Naive thymus-derived CD8-positive, alpha-beta T cell (primary cell): Measurements from ENCODE around the gene INHBE. TPM values are rescaled to one million over a fixed set of nuclear protein-coding genes. Genes with fewer than 3 reads are reported as not detected.

Experiments used
- ATAC-seq, 2 donors: fragments of 150-1000 bp; cut with Tn5 transposase in 1 of 2; sonication (Bioruptor Pico), chemical (Tn5 transposase) in 1 of 2; 1 replicate in 1 of 2; 2 replicates in 1 of 2; pipeline ENCODE4 v1.10.0; 2021; ENCODE audit warnings: mild to moderate bottlenecking in 2 of 2, moderate library complexity in 2 of 2
- POLR2A ChIA-PET: fragments of 350-600 bp; sonication (Branson Sonifier 250); formaldehyde crosslinking; loops from one replicate; lab custom pipeline; 2021; ENCODE audit warnings: antibody characterized with exemption; lab: Charles Lee
- DNase-seq, 10 donors: peaks; one replicate each; pipeline versions ENCODE4 v3.0.0 to v3.0.0-alpha.2; 2020 to 2022
- H3K27ac Mint-ChIP-seq, 10 donors: one replicate each; pipeline ENCODE4 v1.8.0; 2020 to 2022; ENCODE audit warnings: mild to moderate bottlenecking in 10 of 10, mixed read lengths in 10 of 10, moderate library complexity in 4 of 10, inconsistent platforms in 1 of 10
- H3K27me3 Mint-ChIP-seq, 5 donors: one replicate each; pipeline ENCODE4 v1.8.0; 2021 to 2022; ENCODE audit warnings: mixed read lengths in 5 of 5
- H3K36me3 Mint-ChIP-seq, 3 donors: one replicate each; pipeline ENCODE4 v1.8.0; 2020 to 2022; ENCODE audit warnings: mixed read lengths in 3 of 3, mild to moderate bottlenecking in 2 of 3, inconsistent platforms in 1 of 3
- H3K4me1 Mint-ChIP-seq, 4 donors: one replicate each; pipeline ENCODE4 v1.8.0; 2021 to 2022; ENCODE audit warnings: mixed read lengths in 4 of 4
- H3K4me3 Mint-ChIP-seq, 10 donors: one replicate each; pipeline ENCODE4 v1.8.0; 2020 to 2022; ENCODE audit warnings: mild to moderate bottlenecking in 10 of 10, mixed read lengths in 10 of 10, moderate library complexity in 6 of 10, inconsistent platforms in 1 of 10
- H3K9me3 Mint-ChIP-seq, 9 donors: one replicate each; pipeline ENCODE4 v1.8.0; 2020 to 2022; ENCODE audit warnings: mixed read lengths in 9 of 9, mild to moderate bottlenecking in 3 of 9, inconsistent platforms in 1 of 9, moderate library complexity in 1 of 9
- polyA plus RNA-seq, 3 donors: library from polyadenylated mRNA; unstranded; fragments of 300-500 nt; fragmentation: Illumina TruSeq; gene quantifications; one replicate each; pipeline ENCODE4 v1.2.3, GENCODE V29; 2021
- total RNA-seq, 8 experiments: library from RNA in 2 of 8; stranded (reverse) in 2 of 8; gene quantifications; one replicate each; pipeline ENCODE4 v1.2.3 and lab custom pipeline; 2021 to 2026

The INHBE gene
- total and polyA plus RNA-seq, 5 experiments from 2014 or later: 0.16 TPM; not detected in 4

DNA sequence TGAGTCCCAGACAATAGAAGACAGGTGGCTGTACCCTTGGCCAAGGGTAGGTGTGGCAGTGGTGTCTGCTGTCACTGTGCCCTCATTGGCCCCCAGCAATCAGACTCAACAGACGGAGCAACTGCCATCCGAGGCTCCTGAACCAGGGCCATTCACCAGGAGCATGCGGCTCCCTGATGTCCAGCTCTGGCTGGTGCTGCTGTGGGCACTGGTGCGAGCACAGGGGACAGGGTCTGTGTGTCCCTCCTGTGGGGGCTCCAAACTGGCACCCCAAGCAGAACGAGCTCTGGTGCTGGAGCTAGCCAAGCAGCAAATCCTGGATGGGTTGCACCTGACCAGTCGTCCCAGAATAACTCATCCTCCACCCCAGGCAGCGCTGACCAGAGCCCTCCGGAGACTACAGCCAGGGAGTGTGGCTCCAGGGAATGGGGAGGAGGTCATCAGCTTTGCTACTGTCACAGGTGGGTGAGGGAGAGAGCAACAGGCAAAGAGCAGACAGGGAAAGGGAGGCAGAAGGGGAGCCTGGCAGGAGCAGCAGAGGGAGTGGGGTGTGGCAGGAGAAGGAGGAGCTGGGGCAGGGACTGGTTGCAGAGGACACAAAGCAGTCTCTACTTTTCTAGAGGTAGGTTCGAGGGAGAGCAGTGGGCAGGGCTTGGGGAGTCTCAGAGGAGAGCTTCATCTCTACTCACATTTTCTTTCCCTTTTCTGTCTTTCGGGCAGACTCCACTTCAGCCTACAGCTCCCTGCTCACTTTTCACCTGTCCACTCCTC, 452 bp downstream of the INHBE start:
- Mint-ChIP-seq H3K9me3 (no peaks in the 10 kb centered on the region), H3K4me1 (peaks cover 22 to 35% (median 27%) of the 10 kb centered on the region in 4 donors), H3K36me3 (no peaks in the 10 kb centered on the region), H3K4me3 (peak overlapping the region; percentile 52 to 85 (median 72)), H3K27me3 (peaks cover 0 to 3% (median 0%) of the 10 kb centered on the region in 5 donors), H3K27ac (peak overlapping the region in 4 of 10 donors; percentile 31 to 89 (median 61))
- ATAC-seq (no peak), DNase-seq (no peak)
- POLR2A ChIA-PET: interaction anchor here (0.6 to 2.0 kb wide), 4 partner anchors 24 to 1349 kb away, joined by 3 to 14 read pairs (median 5); partner anchors contain the start of gene ARHGAP9

DNA sequence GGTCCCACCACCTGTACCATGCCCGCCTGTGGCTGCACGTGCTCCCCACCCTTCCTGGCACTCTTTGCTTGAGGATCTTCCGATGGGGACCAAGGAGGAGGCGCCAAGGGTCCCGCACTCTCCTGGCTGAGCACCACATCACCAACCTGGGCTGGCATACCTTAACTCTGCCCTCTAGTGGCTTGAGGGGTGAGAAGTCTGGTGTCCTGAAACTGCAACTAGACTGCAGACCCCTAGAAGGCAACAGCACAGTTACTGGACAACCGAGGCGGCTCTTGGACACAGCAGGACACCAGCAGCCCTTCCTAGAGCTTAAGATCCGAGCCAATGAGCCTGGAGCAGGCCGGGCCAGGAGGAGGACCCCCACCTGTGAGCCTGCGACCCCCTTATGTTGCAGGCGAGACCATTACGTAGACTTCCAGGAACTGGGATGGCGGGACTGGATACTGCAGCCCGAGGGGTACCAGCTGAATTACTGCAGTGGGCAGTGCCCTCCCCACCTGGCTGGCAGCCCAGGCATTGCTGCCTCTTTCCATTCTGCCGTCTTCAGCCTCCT, 1.1 kb downstream of the INHBE start:
- Mint-ChIP-seq H3K4me1 (peaks cover 25 to 41% (median 30%) of the 10 kb centered on the region in 4 donors), H3K9me3 (no peaks in the 10 kb centered on the region), H3K27ac (peak overlapping the region in 5 of 10 donors; percentile 5 to 89 (median 31)), H3K4me3 (peak overlapping the region; percentile 52 to 85 (median 72)), H3K36me3 (no peaks in the 10 kb centered on the region), H3K27me3 (peaks cover 0 to 3% (median 0%) of the 10 kb centered on the region in 5 donors)
- ATAC-seq (peak; percentile 15 to 25), DNase-seq (peak in 7 of 10 donors; percentile 33 to 73 (median 55))
- POLR2A ChIA-PET: interaction anchor here (0.6 to 2.0 kb wide), 4 partner anchors 20 to 26 kb away, joined by 3 to 14 read pairs (median 5); partner anchors contain the start of gene ARHGAP9

GRCh38 chr12:57456737-57457490, 1.8 kb downstream of the INHBE start:
- peak overlapping the region in 5 of 10 donors; percentile 33 to 92 (median 67) for H3K27ac Mint-ChIP-seq
- H3K9me3 Mint-ChIP-seq: no peaks in the 10 kb centered on the region
- ATAC-seq: no peak
- H3K27me3 Mint-ChIP-seq: peaks cover 0 to 3% (median 0%) of the 10 kb centered on the region in 5 donors
- no peak for DNase-seq
- H3K4me1 Mint-ChIP-seq: peaks cover 27 to 48% (median 35%) of the 10 kb centered on the region in 4 donors
- no peak overlapping the region for H3K4me3 Mint-ChIP-seq
- H3K36me3 Mint-ChIP-seq: no peaks in the 10 kb centered on the region
- POLR2A ChIA-PET: interaction anchor here (0.6 to 7.5 kb wide), 3 partner anchors 20 to 24 kb away, joined by 3 to 133 read pairs (median 14); partner anchors contain the start of gene ARHGAP9

DNA sequence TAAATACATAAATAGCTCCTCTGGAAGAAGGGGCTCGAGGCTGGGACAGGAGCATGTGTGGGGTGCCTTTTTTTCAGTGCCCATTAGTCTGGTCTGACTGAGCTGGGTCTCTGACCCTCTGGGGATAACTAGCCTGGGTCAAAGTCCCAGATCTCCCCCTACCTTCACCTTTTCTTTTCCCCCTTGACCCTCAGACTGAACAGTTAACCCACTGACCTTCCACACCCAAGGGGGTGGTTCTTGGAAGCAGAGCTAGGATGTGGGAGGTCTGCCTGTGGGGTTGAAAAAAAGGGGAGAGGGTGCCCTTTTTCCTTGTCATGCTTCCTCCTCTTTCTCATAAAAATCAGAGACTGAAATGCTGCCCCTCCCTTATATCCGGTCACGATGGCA, 3.6 kb downstream of the INHBE start:
- H3K36me3 Mint-ChIP-seq: no peaks in the 10 kb centered on the region
- POLR2A ChIA-PET: interaction anchor here (0.5 to 7.5 kb wide), 18 partner anchors 11 to 906 kb away, joined by 3 to 133 read pairs (median 4); partner anchors contain the start of genes ARHGAP9, ARHGEF25, B4GALNT1 and DDIT3
- DNase-seq: no peak
- H3K9me3 Mint-ChIP-seq: no peaks in the 10 kb centered on the region
- peaks cover 32 to 64% (median 44%) of the 10 kb centered on the region in 4 donors for H3K4me1 Mint-ChIP-seq
- ATAC-seq: no peak
- H3K27ac Mint-ChIP-seq: peak overlapping the region; percentile 92 to 99 (median 97)
- peak overlapping the region; percentile 80 to 99 (median 96) for H3K4me3 Mint-ChIP-seq
- peaks cover 0 to 3% (median 0%) of the 10 kb centered on the region in 5 donors for H3K27me3 Mint-ChIP-seq

- DNase-seq (peak; percentile 82 to 98 (median 96)), ATAC-seq (peak; percentile 71 to 88)
- Mint-ChIP-seq H3K4me3 (peak overlapping the region; percentile 80 to 99 (median 96)), H3K9me3 (no peaks in the 10 kb centered on the region), H3K36me3 (no peaks in the 10 kb centered on the region), H3K27me3 (peaks cover 0 to 3% (median 0%) of the 10 kb centered on the region in 5 donors), H3K27ac (peak overlapping the region; percentile 92 to 99 (median 97)), H3K4me1 (peaks cover 32 to 64% (median 44%) of the 10 kb centered on the region in 4 donors)
- POLR2A ChIA-PET: interaction anchor here (0.6 to 7.5 kb wide), 16 partner anchors 11 to 347 kb away, joined by 3 to 133 read pairs (median 4); partner anchors contain the start of genes ARHGAP9, ARHGEF25, B4GALNT1 and DDIT3
Observed at GRCh38 chr12:57459055-57459749, 4.1 kb downstream of the INHBE start.

DNA sequence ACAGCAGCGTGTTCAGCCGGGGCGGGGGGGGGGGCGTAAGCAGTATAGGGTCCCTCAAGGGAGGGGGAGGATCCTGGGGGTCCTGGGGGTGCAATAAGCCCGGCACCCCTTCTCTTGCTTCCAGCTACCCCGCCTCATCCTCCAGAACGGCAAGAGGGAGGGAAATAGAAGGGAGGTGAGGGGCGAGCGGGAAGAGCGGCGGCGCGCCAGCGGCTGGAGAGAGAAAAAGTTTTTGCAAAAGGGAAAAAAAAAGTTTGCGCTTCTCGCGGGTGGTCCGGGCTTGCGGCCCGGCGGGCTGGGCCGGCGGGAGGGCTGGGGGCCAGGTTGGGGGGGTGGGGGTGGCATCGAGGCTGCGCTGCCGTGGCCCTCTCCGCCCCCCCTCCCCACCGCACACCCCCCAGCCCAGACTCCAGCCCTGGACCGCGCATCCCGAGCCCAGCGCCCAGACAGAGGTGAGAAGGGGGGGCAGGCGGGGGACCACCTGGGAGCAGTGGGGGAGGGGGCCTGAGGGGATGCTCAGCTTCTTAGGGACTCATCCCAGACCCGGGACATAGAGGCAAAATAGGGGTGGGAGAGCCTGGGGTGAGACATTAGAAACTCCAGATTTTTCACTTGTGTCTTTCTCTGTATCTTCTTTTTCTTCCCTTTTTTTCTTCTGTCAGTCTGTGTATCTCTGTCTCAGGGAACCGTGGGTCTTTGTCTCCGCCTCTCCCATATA, 4.8 kb downstream of the INHBE start, which contains the start of gene GLI1:
GLI1 (plus strand) TSS at position 36 of the 718 bp plus-strand sequence. CDS start 3,907 bp downstream, outside the sequence.
- Mint-ChIP-seq H3K4me1 (peaks cover 32 to 64% (median 46%) of the 10 kb centered on the region in 4 donors), H3K27ac (peak within 1 kb of the TSS; percentile 92 to 99 (median 97)), H3K9me3 (no peaks in the 10 kb centered on the region), H3K36me3 (no peaks in the 10 kb centered on the region), H3K4me3 (peak within 1 kb of the TSS; percentile 80 to 99 (median 96)), H3K27me3 (peaks cover 0 to 3% (median 0%) of the 10 kb centered on the region in 5 donors)
- POLR2A ChIA-PET: interaction anchor here (0.6 to 7.5 kb wide), 9 partner anchors 10 to 349 kb away, joined by 3 to 133 read pairs (median 10); partner anchors contain the start of genes ARHGAP9, DDIT3 and STAT6
- DNase-seq: no peak
- no peak for ATAC-seq

GRCh38 chr12:57460468-57460784, 5.3 kb downstream of the INHBE start:
- H3K36me3 Mint-ChIP-seq: no peaks in the 10 kb centered on the region
- DNase-seq (peak in 5 of 10 donors; percentile 31 to 71 (median 40)), ATAC-seq (no peak)
- H3K27me3 Mint-ChIP-seq: peaks cover 0 to 3% (median 0%) of the 10 kb centered on the region in 5 donors
- H3K4me1 Mint-ChIP-seq: peaks cover 32 to 63% (median 46%) of the 10 kb centered on the region in 4 donors
- H3K4me3 Mint-ChIP-seq: peak overlapping the region; percentile 79 to 94 (median 89)
- no peaks in the 10 kb centered on the region for H3K9me3 Mint-ChIP-seq
- H3K27ac Mint-ChIP-seq: peak overlapping the region in 9 of 10 donors; percentile 45 to 95 (median 85)
- POLR2A ChIA-PET: interaction anchor here (1.2 to 7.5 kb wide), 4 partner anchors 13 to 59 kb away, joined by 7 to 133 read pairs (median 23); partner anchors contain the start of genes ARHGAP9 and DDIT3

GRCh38 chr12:57460841-57461275, 5.8 kb downstream of the INHBE start:
- no peaks in the 10 kb centered on the region for H3K36me3 Mint-ChIP-seq
- POLR2A ChIA-PET: interaction anchor here (0.8 to 7.5 kb wide), 5 partner anchors 9 to 59 kb away, joined by 5 to 133 read pairs (median 21); partner anchors contain the start of genes ARHGAP9 and DDIT3
- ATAC-seq (no peak), DNase-seq (no peak)
- H3K27me3 Mint-ChIP-seq: peaks cover 0 to 3% (median 0%) of the 10 kb centered on the region in 5 donors
- H3K27ac Mint-ChIP-seq: peak overlapping the region in 2 of 10 donors; percentile 49 to 81
- H3K4me3 Mint-ChIP-seq: peak overlapping the region; percentile 80 to 95 (median 88)
- H3K9me3 Mint-ChIP-seq: no peaks in the 10 kb centered on the region
- H3K4me1 Mint-ChIP-seq: peaks cover 33 to 63% (median 42%) of the 10 kb centered on the region in 4 donors

DNA sequence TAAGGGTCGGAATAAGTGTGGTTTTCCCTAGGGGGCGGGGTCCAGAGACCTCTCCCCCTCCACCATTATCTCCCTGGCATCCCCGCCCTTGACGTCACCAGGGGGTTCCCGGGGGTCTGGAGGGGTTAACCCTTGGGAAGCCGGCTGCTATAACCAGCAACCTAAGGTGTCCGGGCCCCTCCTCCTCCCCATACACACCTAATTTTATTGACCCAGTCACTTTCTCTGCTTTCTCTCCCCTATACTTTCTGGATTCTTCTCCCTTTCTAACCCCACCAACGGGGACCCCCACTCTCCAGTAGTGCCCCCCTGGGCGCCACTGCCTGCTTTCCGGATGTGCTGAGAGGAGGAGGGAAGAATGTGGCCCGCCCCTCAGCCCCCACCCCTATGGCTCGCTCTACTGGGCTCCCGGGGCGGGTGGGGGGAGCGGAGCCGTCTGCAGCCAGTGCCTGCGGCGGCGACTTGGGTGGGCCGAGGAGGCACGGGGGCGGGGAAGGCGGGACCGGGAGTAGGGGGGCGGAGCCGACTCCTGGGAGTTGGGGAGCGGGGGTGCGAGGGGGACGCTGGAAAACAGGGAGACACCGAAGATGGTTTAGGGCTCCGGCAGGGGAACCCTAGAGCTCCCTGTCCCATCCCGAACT, 6.3 kb downstream of the INHBE start:
- peak overlapping the region in 8 of 10 donors; percentile 71 to 93 (median 80) for H3K27ac Mint-ChIP-seq
- peak in 1 of 2 donors; percentile 7 for ATAC-seq
- no peaks in the 10 kb centered on the region for H3K36me3 Mint-ChIP-seq
- peaks cover 0 to 3% (median 0%) of the 10 kb centered on the region in 5 donors for H3K27me3 Mint-ChIP-seq
- H3K9me3 Mint-ChIP-seq: no peaks in the 10 kb centered on the region
- H3K4me3 Mint-ChIP-seq: peak overlapping the region; percentile 80 to 96 (median 88)
- DNase-seq: peak in 7 of 10 donors; percentile 16 to 72 (median 36)
- H3K4me1 Mint-ChIP-seq: peaks cover 31 to 61% (median 39%) of the 10 kb centered on the region in 4 donors
- POLR2A ChIA-PET: interaction anchor here (0.8 to 7.5 kb wide), 9 partner anchors 8 to 60 kb away, joined by 3 to 133 read pairs (median 6); partner anchors contain the start of genes ARHGAP9, DDIT3 and MARS1

DNA sequence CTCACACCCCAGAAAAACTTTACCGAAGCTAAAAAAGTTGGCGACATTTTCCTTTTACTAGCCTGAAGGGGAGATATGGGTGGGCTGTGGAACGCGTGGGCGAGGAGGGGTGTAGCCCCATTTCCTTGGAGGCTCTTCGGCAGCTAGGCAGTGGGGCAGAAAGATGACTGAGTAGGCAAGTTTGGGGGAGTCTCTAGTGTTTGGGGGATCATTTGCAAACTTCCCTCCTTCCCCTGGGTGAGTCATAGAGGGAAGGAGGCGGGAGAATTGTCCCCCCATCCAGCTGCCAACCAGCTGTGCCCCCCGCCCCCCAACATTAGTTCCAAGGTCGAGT, 6.8 kb downstream of the INHBE start:
- Mint-ChIP-seq H3K36me3 (no peaks in the 10 kb centered on the region), H3K27me3 (peaks cover 0 to 3% (median 0%) of the 10 kb centered on the region in 5 donors), H3K27ac (peak overlapping the region in 9 of 10 donors; percentile 68 to 93 (median 76)), H3K9me3 (no peaks in the 10 kb centered on the region), H3K4me1 (peaks cover 31 to 58% (median 40%) of the 10 kb centered on the region in 4 donors), H3K4me3 (peak overlapping the region; percentile 80 to 96 (median 88))
- DNase-seq: peak in 3 of 10 donors; percentile 33 to 39 (median 37)
- POLR2A ChIA-PET: interaction anchor here (0.5 to 7.5 kb wide), 12 partner anchors 8 to 159 kb away, joined by 3 to 133 read pairs (median 4); partner anchors contain the start of genes ARHGAP9 and MARS1
- ATAC-seq: no peak
